Small intestine (tissue), 7 donors: ENCODE measurements around the gene PLG. TPM values are rescaled to one million over a fixed set of nuclear protein-coding genes. Genes with fewer than 3 reads are reported as not detected.
"Not testable (repeated sequence)": the region's sequence is repeated elsewhere in the genome, so short reads cannot be mapped to it uniquely, and the experiment has no call there.

Experiments
- DNase-seq, 2 donors: peaks; one replicate each; pipeline versions ENCODE4 v3.0.0 to v3.0.0-alpha.2; 2013
- FAIRE-seq: peaks from 2 replicates; lab custom pipeline; 2012; peaks lifted over from hg19 to GRCh38; lab: Jason Lieb, UNC
- H3K27ac ChIP-seq, 3 donors: one replicate each; pipeline ENCODE4 v1.5.1; 2013; ENCODE audit warnings: low read length in 2 of 3, mild to moderate bottlenecking in 2 of 3, control low read depth in 1 of 3, inconsistent platforms in 1 of 3, low read depth in 1 of 3, moderate library complexity in 1 of 3
- H3K27me3 ChIP-seq, 3 donors: one replicate each; pipeline ENCODE4 v1.6.1; 2013; ENCODE audit warnings: low read length in 3 of 3, inconsistent platforms in 1 of 3; ENCODE audit not compliant: control insufficient read depth in 3 of 3, insufficient read depth in 3 of 3
- H3K36me3 ChIP-seq, 3 donors: one replicate each; pipeline ENCODE4 v1.6.1; 2013; ENCODE audit warnings: low read length in 3 of 3, inconsistent platforms in 1 of 3, low read depth in 1 of 3, mild to moderate bottlenecking in 1 of 3, moderate library complexity in 1 of 3; ENCODE audit not compliant: control insufficient read depth in 3 of 3, insufficient read depth in 2 of 3
- H3K4me1 ChIP-seq, 3 donors: one replicate each; pipeline ENCODE4 v1.6.1; 2013; ENCODE audit warnings: low read length in 2 of 3, inconsistent platforms in 1 of 3, low read depth in 1 of 3, mild to moderate bottlenecking in 1 of 3, moderate library complexity in 1 of 3; ENCODE audit not compliant: control insufficient read depth in 3 of 3, insufficient read depth in 2 of 3
- H3K4me3 ChIP-seq, 3 donors: one replicate each; pipeline ENCODE4 v1.5.1; 2013; ENCODE audit warnings: low read length in 3 of 3, control low read depth in 1 of 3, inconsistent platforms in 1 of 3, low read depth in 1 of 3, mild to moderate bottlenecking in 1 of 3, moderate library complexity in 1 of 3
- H3K9me3 ChIP-seq, 2 donors: one replicate each; pipeline ENCODE4 v1.6.1; 2013; ENCODE audit warnings: low read depth in 1 of 2, low read length in 1 of 2; ENCODE audit not compliant: control insufficient read depth in 2 of 2, insufficient read depth in 1 of 2
- WGBS, 3 donors: extraction: QIAGEN DNeasy Blood & Tissue Kit; methylation state at CpG; one replicate each; pipeline ENCODE4 v1.1.7; 2013; 5-methylcytosine and 5-hydroxymethylcytosine counted together
- polyA plus RNA-seq, 4 donors: library from polyadenylated mRNA; stranded (reverse) in 3 of 4; unstranded in 1 of 4; fragments of 200-250 nt in 3 of 4; fragments of 120-200 nt in 1 of 4; gene quantifications; one replicate each; pipeline versions ENCODE4 v1.2.1 to v1.2.3, GENCODE V29; 2013
- donor health status: healthy with polysubstance abuse.
- donor health status: control.
- donor health status: control.
- donor health status: Bipolar disorder and iron deficiency.
- donor health status: healthy.

Gene PLG
- polyA plus RNA-seq, 4 donors: 0.33 to 11.5 (median 0.54) TPM; not detected in 1

GRCh38 chr6:160795721-160796120 lies 93.7 kb downstream of the PLG start:
- WGBS, 3 donors: 39 to 45% (median 42%) methylated on average over 1 of the region's 1 CpG
- DNase-seq: no peak
- Histone ChIP-seq H3K36me3 (no peaks in the 10 kb centered on the region), H3K4me1 (no peaks in the 10 kb centered on the region), H3K4me3 (no peak overlapping the region), H3K9me3 (peaks cover 0 to 6% of the 10 kb centered on the region in 2 donors), H3K27me3 (no peaks in the 10 kb centered on the region), H3K27ac (no peak overlapping the region)
- no peak for FAIRE-seq

- H3K27ac ChIP-seq: no peak overlapping the region
- DNase-seq (no peak), FAIRE-seq (no peak)
- no peaks in the 10 kb centered on the region for H3K4me1 ChIP-seq
- no peaks in the 10 kb centered on the region for H3K36me3 ChIP-seq
- no peaks in the 10 kb centered on the region for H3K27me3 ChIP-seq
- H3K9me3 ChIP-seq: peaks cover 0 to 6% of the 10 kb centered on the region in 2 donors
- no peak overlapping the region for H3K4me3 ChIP-seq
Observed at GRCh38 chr6:160798625-160799024, 96.6 kb downstream of the PLG start.

GRCh38 chr6:160799801-160800506 lies 97.9 kb downstream of the PLG start:
- no peak for DNase-seq

GRCh38 chr6:160801418-160801817 lies 99.4 kb downstream of the PLG start:
- no peak for FAIRE-seq
- H3K4me3 ChIP-seq: no peak overlapping the region
- DNase-seq: no peak
- H3K36me3 ChIP-seq: no peaks in the 10 kb centered on the region
- 66 to 83% (median 67%) methylated on average over 1 of the region's 1 CpG for WGBS, 3 donors
- H3K27me3 ChIP-seq: no peaks in the 10 kb centered on the region
- H3K27ac ChIP-seq: no peak overlapping the region
- H3K9me3 ChIP-seq: peaks cover 0 to 3% of the 10 kb centered on the region in 2 donors
- no peaks in the 10 kb centered on the region for H3K4me1 ChIP-seq

More at GRCh38 chr6:160799801-160800506, 97.9 kb downstream of the PLG start:
- H3K4me1 ChIP-seq: no peaks in the 10 kb centered on the region
- no peak overlapping the region for H3K27ac ChIP-seq
- no peak for FAIRE-seq
- no peaks in the 10 kb centered on the region for H3K36me3 ChIP-seq
- H3K9me3 ChIP-seq: peaks cover 0 to 6% of the 10 kb centered on the region in 2 donors
- no peaks in the 10 kb centered on the region for H3K27me3 ChIP-seq
- no peak overlapping the region for H3K4me3 ChIP-seq

- not testable (repeated sequence) for H3K36me3 ChIP-seq, FAIRE-seq, H3K27me3 ChIP-seq, H3K4me1 ChIP-seq, H3K27ac ChIP-seq, DNase-seq, H3K4me3 ChIP-seq, H3K9me3 ChIP-seq
- 63 to 79% (median 69%) methylated on average over 3 of the region's 3 CpGs for WGBS, 3 donors
Observed at GRCh38 chr6:160802049-160802448, 100.0 kb downstream of the PLG start.

Other genes starting within 250 kb of the PLG start
- gene LPA, start 38.0 kb upstream of the PLG start, polyA plus RNA-seq: under 1 TPM in 3 of 4 donors, not detected in 1; 0.03 to 0.27 (median 0.10) TPM